ENCODE data around the gene RFT1.

RFT1 gene

DNA sequence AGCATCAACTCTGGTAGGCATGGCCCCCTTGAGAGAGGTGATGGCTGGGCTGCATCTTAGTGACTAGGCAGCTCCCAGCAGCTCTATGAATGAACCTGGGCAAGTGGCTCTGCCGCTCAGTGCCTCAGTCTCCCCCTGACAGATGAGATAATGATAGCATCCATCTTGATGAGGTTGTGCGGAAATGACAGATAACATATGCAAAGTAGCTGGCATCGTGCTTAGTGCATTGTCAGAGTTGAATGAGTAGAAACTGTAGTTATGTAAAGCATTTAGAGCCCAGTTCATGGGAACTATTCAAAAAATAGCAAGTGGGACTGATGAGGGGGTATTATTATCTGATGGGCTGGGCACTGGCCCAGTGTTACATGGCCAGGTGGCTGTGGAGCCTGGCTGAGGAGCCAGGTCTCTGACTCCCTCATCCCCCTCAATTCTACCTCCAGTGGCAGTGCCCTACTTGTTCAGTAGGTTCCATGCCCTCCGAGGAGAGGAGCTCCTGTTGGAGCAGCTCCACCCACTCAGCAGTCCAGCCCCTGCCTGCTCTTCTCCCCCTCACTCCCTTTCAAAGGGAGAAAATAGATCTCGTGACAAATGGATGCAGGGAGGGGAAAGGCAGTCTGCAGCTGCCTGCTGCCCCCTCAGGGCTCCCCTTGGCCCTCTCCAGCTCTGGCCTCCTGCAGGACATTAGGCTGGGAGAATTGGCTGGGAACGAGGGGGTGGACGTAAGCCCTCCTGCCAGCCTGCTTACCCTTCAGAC lies 37.4 kb upstream of the RFT1 start:
- no peaks in the 10 kb centered on the region for H3K27me3 ChIP-seq (ENCODE audit: insufficient read depth, poor library complexity, severe bottlenecking)
- no peak for ATAC-seq (ENCODE audit: low read depth)
- no peaks in the 10 kb centered on the region for H3K36me3 ChIP-seq (ENCODE audit: low read depth)
- no peak overlapping the region for H3K4me3 ChIP-seq (ENCODE audit: severe bottlenecking)
- TF ChIP-seq, protein P1, sequence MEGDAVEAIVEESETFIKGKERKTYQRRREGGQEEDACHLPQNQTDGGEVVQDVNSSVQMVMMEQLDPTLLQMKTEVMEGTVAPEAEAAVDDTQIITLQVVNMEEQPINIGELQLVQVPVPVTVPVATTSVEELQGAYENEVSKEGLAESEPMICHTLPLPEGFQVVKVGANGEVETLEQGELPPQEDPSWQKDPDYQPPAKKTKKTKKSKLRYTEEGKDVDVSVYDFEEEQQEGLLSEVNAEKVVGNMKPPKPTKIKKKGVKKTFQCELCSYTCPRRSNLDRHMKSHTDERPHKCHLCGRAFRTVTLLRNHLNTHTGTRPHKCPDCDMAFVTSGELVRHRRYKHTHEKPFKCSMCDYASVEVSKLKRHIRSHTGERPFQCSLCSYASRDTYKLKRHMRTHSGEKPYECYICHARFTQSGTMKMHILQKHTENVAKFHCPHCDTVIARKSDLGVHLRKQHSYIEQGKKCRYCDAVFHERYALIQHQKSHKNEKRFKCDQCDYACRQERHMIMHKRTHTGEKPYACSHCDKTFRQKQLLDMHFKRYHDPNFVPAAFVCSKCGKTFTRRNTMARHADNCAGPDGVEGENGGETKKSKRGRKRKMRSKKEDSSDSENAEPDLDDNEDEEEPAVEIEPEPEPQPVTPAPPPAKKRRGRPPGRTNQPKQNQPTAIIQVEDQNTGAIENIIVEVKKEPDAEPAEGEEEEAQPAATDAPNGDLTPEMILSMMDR (IDR thresholded peaks at IDR 0.05; ENCODE audit: poor library complexity, severe bottlenecking): no peak
- DNase-seq (ENCODE audit: low spot score): no peak
- H3K4me1 ChIP-seq (ENCODE audit: insufficient read depth, poor library complexity, severe bottlenecking): peaks cover 6% of the 10 kb centered on the region
- peak overlapping the region; percentile 28 for H3K27ac ChIP-seq (ENCODE audit: poor library complexity, severe bottlenecking)
- H3K9me3 ChIP-seq (ENCODE audit: severe bottlenecking): no peaks in the 10 kb centered on the region

DNA sequence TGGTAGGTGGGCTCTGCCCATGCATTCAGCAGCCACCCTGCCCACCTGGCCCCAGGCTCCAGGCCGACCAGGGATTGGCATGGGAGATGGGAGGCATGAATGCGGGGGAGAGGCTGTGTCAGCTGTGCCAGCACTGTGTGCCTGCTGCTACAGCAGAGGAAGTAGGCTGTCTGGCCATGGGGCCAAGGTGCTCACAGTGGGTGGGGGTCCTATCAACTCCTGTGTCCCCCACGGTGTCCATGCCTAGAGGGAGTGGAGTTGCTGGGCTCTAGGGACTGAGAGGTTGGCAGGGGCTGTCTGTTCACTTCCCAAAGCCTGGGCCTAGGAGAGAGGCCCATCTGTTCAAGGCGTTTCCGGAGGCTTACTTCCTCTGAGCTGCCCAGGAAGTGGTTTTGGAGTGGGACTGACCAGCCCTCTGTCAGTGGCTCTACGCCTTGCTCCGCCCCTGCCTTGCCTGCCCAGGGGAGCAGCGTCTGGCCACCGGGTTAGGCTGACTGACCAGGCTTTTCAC lies 36.6 kb upstream of the RFT1 start:
- ATAC-seq (ENCODE audit: low read depth) (peak; percentile 44; the same call in 2 of the 3 replicates), DNase-seq (ENCODE audit: low spot score) (no peak)
- Histone ChIP-seq H3K4me1 (ENCODE audit: insufficient read depth, poor library complexity, severe bottlenecking) (peaks cover 7% of the 10 kb centered on the region), H3K36me3 (ENCODE audit: low read depth) (no peaks in the 10 kb centered on the region), H3K27me3 (ENCODE audit: insufficient read depth, poor library complexity, severe bottlenecking) (no peaks in the 10 kb centered on the region), H3K9me3 (ENCODE audit: severe bottlenecking) (no peaks in the 10 kb centered on the region), H3K4me3 (ENCODE audit: severe bottlenecking) (no peak overlapping the region), H3K27ac (ENCODE audit: poor library complexity, severe bottlenecking) (peak overlapping the region; percentile 28)
- TF ChIP-seq, protein P1 (IDR thresholded peaks at IDR 0.05; ENCODE audit: poor library complexity, severe bottlenecking): no peak

DNA sequence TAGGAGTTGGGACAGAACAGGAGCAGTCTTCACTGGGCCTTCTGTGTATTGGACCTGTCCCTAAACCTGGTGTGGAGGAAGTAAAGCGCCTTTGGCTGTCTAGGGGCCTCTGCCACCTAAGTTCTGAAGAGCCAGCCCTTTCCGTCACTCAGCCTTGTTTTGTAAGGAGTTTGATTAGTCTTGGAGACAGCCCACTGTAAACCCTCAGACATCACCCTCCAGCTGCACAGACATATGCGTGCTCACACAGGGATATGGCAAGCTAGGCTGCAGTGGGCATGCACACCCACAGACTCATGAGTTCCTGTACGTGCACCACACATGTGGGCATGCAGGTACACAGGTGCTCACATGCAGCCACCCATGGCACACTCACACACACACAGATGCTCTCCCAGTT lies 36.0 kb upstream of the RFT1 start:
- TF ChIP-seq, protein P1 (IDR thresholded peaks at IDR 0.05; ENCODE audit: poor library complexity, severe bottlenecking): no peak
- H3K27ac ChIP-seq (ENCODE audit: poor library complexity, severe bottlenecking): peak overlapping the region; percentile 28
- ATAC-seq (ENCODE audit: low read depth) (no peak), DNase-seq (ENCODE audit: low spot score) (no peak)
- H3K36me3 ChIP-seq (ENCODE audit: low read depth): no peaks in the 10 kb centered on the region
- H3K9me3 ChIP-seq (ENCODE audit: severe bottlenecking): no peaks in the 10 kb centered on the region
- H3K4me1 ChIP-seq (ENCODE audit: insufficient read depth, poor library complexity, severe bottlenecking): peaks cover 7% of the 10 kb centered on the region
- no peaks in the 10 kb centered on the region for H3K27me3 ChIP-seq (ENCODE audit: insufficient read depth, poor library complexity, severe bottlenecking)
- no peak overlapping the region for H3K4me3 ChIP-seq (ENCODE audit: severe bottlenecking)

DNA sequence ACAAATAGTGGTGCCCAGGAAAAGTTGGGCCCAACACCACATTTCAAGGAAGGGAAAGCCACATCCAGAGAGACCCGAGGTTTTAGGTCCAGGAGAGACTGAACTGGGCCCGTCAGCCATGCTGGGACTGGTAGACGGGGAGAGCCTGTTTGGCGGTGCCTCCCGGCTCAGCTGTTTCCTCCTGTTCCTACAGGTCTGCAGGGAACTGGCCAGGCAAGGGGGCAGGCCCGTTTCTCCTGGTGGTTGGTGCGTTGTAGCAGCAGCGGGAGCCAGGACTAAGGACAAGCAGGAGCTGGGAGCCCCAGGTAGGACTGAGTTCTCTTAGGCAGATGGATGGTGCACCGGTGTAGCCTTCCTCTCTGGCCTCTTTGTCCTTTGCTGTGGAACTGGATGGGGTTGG lies 34.7 kb upstream of the RFT1 start:
- Histone ChIP-seq H3K4me3 (ENCODE audit: severe bottlenecking) (no peak overlapping the region), H3K4me1 (ENCODE audit: insufficient read depth, poor library complexity, severe bottlenecking) (peaks cover 12% of the 10 kb centered on the region), H3K27ac (ENCODE audit: poor library complexity, severe bottlenecking) (peak overlapping the region; percentile 7), H3K36me3 (ENCODE audit: low read depth) (no peaks in the 10 kb centered on the region), H3K9me3 (ENCODE audit: severe bottlenecking) (no peaks in the 10 kb centered on the region), H3K27me3 (ENCODE audit: insufficient read depth, poor library complexity, severe bottlenecking) (no peaks in the 10 kb centered on the region)
- TF ChIP-seq, protein P1 (IDR thresholded peaks at IDR 0.05; ENCODE audit: poor library complexity, severe bottlenecking): no peak
- DNase-seq (ENCODE audit: low spot score) (no peak), ATAC-seq (ENCODE audit: low read depth) (no peak)

Measured in RWPE2 (cell line).